Measurements from ENCODE around the gene DAD1. TPM values are rescaled to one million over a fixed set of nuclear protein-coding genes. Genes with fewer than 3 reads are reported as not detected.

Gene DAD1
- total RNA-seq, 3 donors from 2014 or later, result 192 to 238 (median 202) TPM

- H3K27me3 ChIP-seq, result no peaks in the 10 kb centered on the region
- H3K9me3 ChIP-seq, result no peaks in the 10 kb centered on the region
- DNase-seq (ENCODE audit: low spot score in 2 of 2), result no peak
- H3K27ac ChIP-seq, result peak overlapping the region; percentile 8 to 48
- H3K4me1 ChIP-seq, result peaks cover 0 to 9% of the 10 kb centered on the region in 2 donors
- no peak overlapping the region for H3K4me3 ChIP-seq
- H3K36me3 ChIP-seq, result no peaks in the 10 kb centered on the region
- TF ChIP-seq CTCF (IDR thresholded peaks at IDR 0.05), result no peak
- TF ChIP-seq POLR2AphosphoS5 (IDR thresholded peaks at IDR 0.05), result peak in 1 of 3 donors; percentile 23
- intact Hi-C loops (cut with DNase I; ENCODE audit: low total_unique reads), result loop anchor here (10.0 kb wide), 1 partner anchor 74 kb away; no protein-coding TSS in a partner anchor
These were observed 30.7 kb downstream of the DAD1 start for GRCh38 chr14:22558221-22558913.

GRCh38 chr14:22557846-22558220 lies 31.2 kb downstream of the DAD1 start:
- Histone ChIP-seq H3K4me1 (peaks cover 0 to 9% of the 10 kb centered on the region in 2 donors), H3K36me3 (no peaks in the 10 kb centered on the region), H3K27ac (peak overlapping the region; percentile 8 to 48), H3K9me3 (no peaks in the 10 kb centered on the region), H3K27me3 (no peaks in the 10 kb centered on the region), H3K4me3 (no peak overlapping the region)
- intact Hi-C loops (cut with DNase I; ENCODE audit: low total_unique reads), result loop anchor here (10.0 kb wide), 1 partner anchor 73 kb away; no protein-coding TSS in a partner anchor
- no peak for DNase-seq (ENCODE audit: low spot score in 2 of 2)
- TF ChIP-seq POLR2AphosphoS5 (IDR thresholded peaks at IDR 0.05) (no peak), POLR2A (IDR thresholded peaks at IDR 0.05) (no peak), CTCF (IDR thresholded peaks at IDR 0.05) (no peak)

- H3K4me3 ChIP-seq, result peak overlapping the region; percentile 25 to 58 (median 32)
- DNase-seq (ENCODE audit: low spot score in 2 of 2), result peak; percentile 68 to 82
- H3K27ac ChIP-seq, result peak overlapping the region; percentile 73 to 88
- H3K9me3 ChIP-seq, result no peaks in the 10 kb centered on the region
- TF ChIP-seq POLR2A (IDR thresholded peaks at IDR 0.05) (no peak), POLR2AphosphoS5 (IDR thresholded peaks at IDR 0.05) (peak in 2 of 3 donors; percentile 25 to 34), CTCF (IDR thresholded peaks at IDR 0.05) (peak; percentile 99 to 100 (median 100))
- intact Hi-C loops (cut with DNase I; ENCODE audit: low total_unique reads), result loop anchor here (10.0 kb wide), 1 partner anchor 72 kb away; no protein-coding TSS in a partner anchor
- peaks cover 0 to 9% of the 10 kb centered on the region in 2 donors for H3K4me1 ChIP-seq
- H3K36me3 ChIP-seq, result no peaks in the 10 kb centered on the region
- no peaks in the 10 kb centered on the region for H3K27me3 ChIP-seq
These were observed 31.9 kb downstream of the DAD1 start for GRCh38 chr14:22556990-22557623.

GRCh38 chr14:22556021-22556989 lies 32.7 kb downstream of the DAD1 start:
- TF ChIP-seq CTCF (IDR thresholded peaks at IDR 0.05) (no peak), POLR2AphosphoS5 (IDR thresholded peaks at IDR 0.05) (peak; percentile 32 to 61 (median 48))
- intact Hi-C loops (cut with DNase I; ENCODE audit: low total_unique reads), result loop anchor here (10.0 kb wide), 1 partner anchor 72 kb away; no protein-coding TSS in a partner anchor
- Histone ChIP-seq H3K9me3 (no peaks in the 10 kb centered on the region), H3K4me3 (peak overlapping the region in 2 of 3 donors; percentile 32 to 58), H3K27me3 (no peaks in the 10 kb centered on the region), H3K36me3 (no peaks in the 10 kb centered on the region), H3K4me1 (peaks cover 0 to 9% of the 10 kb centered on the region in 2 donors), H3K27ac (peak overlapping the region; percentile 73 to 88)
- DNase-seq (ENCODE audit: low spot score in 2 of 2), result peak in 1 of 2 donors; percentile 71
